Colonic mucosa (tissue), 4 donors: ENCODE results near the gene CEP89. TPM values are rescaled to one million over a fixed set of nuclear protein-coding genes. Genes with fewer than 3 reads are reported as not detected.
"Not testable (repeated sequence)": the region's sequence is repeated elsewhere in the genome, so short reads cannot be mapped to it uniquely, and the experiment has no call there.

Experiments used
- DNase-seq: peaks from one replicate; pipeline ENCODE4 v3.0.0-alpha.2; 2020
- H3K27ac ChIP-seq: fragments of 200-600 bp; one replicate; pipeline ENCODE4 v1.8.0; 2021
- H3K27me3 ChIP-seq: fragments of 200-600 bp; one replicate; pipeline ENCODE4 v1.8.0; 2021
- H3K36me3 ChIP-seq: fragments of 200-600 bp; one replicate; pipeline ENCODE4 v1.8.0; 2021
- H3K4me1 ChIP-seq: fragments of 200-600 bp; one replicate; pipeline ENCODE4 v1.8.0; 2021; ENCODE audit warnings: mild to moderate bottlenecking
- H3K4me3 ChIP-seq: fragments of 200-600 bp; one replicate; pipeline ENCODE4 v1.8.0; 2021
- H3K9ac ChIP-seq, 2 donors: one replicate each; pipeline ENCODE4 v1.7.0; 2013; ENCODE audit warnings: control low read depth in 2 of 2, low read depth in 2 of 2, low read length in 2 of 2
- H3K9me3 ChIP-seq: fragments of 200-600 bp; one replicate; pipeline ENCODE4 v1.8.0; 2021
- CTCF ChIP-seq: fragments of 200-600 bp; IDR thresholded peaks from one replicate; pipeline ENCODE4 v1.8.0; 2022; ENCODE audit warnings: antibody characterized with exemption, mild to moderate bottlenecking
- intact Hi-C: fragments of 100-400 bp; cut with DNase I; formaldehyde crosslinking; loops from one replicate; pipeline ENCODE4 v1.14.1; 2022
- total RNA-seq, 2 donors: library from RNA; stranded (reverse); fragmentation: NEBNext Ultra II Directional in 1 of 2; extraction: Animal tissue kit (Norgen Biotek cat#: 25700) in 1 of 2; gene quantifications; one replicate each; pipeline ENCODE4 v1.2.1, GENCODE V29; 2021
- donor health status: healthy.
- donor health status: DM: no; HTN: no; CAD: no.
- donor health status: DM: no; HTN: no; CAD: no.

CEP89 gene
- total RNA-seq, 2 donors from 2014 or later, result 15.3 to 16.6 TPM

GRCh38 chr19:32852216-32852615 lies 119.5 kb downstream of the CEP89 start:
- intact Hi-C loops, result no loop called here
- Histone ChIP-seq H3K9ac (no peak overlapping the region), H3K27me3 (no peaks in the 10 kb centered on the region), H3K9me3 (no peaks in the 10 kb centered on the region), H3K36me3 (no peaks in the 10 kb centered on the region), H3K4me3 (no peak overlapping the region), H3K27ac (no peak overlapping the region), H3K4me1 (no peaks in the 10 kb centered on the region)
- no peak for TF ChIP-seq CTCF
- DNase-seq, result no peak

DNA sequence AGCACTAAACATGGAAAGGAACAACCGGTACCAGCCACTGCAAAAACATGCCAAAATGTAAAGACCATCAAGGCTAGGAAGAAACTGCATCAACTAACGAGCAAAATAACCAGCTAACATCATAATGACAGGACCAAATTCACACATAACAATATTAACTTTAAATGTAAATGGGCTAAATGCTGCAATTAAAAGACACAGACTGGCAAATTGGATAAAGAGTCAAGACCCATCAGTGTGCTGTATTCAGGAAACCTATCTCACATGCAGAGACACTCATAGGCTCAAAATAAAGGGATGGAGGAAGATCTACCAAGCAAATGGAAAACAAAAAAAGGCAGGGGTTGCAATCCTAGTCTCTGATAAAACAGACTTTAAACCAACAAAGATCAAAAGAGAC lies 123.7 kb downstream of the CEP89 start:
- DNase-seq, H3K9ac ChIP-seq, intact Hi-C loops, H3K27ac ChIP-seq, H3K9me3 ChIP-seq, H3K4me1 ChIP-seq, H3K36me3 ChIP-seq, H3K4me3 ChIP-seq, H3K27me3 ChIP-seq: not testable (repeated sequence)

GRCh38 chr19:32843716-32844245 lies 128.0 kb downstream of the CEP89 start:
- no peaks in the 10 kb centered on the region for H3K9me3 ChIP-seq
- no peaks in the 10 kb centered on the region for H3K4me1 ChIP-seq
- no peak overlapping the region for H3K27ac ChIP-seq
- no peaks in the 10 kb centered on the region for H3K36me3 ChIP-seq
- TF ChIP-seq CTCF, result no peak
- intact Hi-C loops, result no loop called here
- H3K27me3 ChIP-seq, result no peaks in the 10 kb centered on the region
- DNase-seq, result no peak
- H3K4me3 ChIP-seq, result no peak overlapping the region
- no peak overlapping the region for H3K9ac ChIP-seq

- TF ChIP-seq CTCF, result no peak
- H3K9ac ChIP-seq, result no peak overlapping the region
- H3K9me3 ChIP-seq, result no peaks in the 10 kb centered on the region
- no peak for DNase-seq
- H3K4me1 ChIP-seq, result no peaks in the 10 kb centered on the region
- no peak overlapping the region for H3K27ac ChIP-seq
- H3K27me3 ChIP-seq, result no peaks in the 10 kb centered on the region
- H3K36me3 ChIP-seq, result no peaks in the 10 kb centered on the region
- intact Hi-C loops, result no loop called here
- no peak overlapping the region for H3K4me3 ChIP-seq
Observed at GRCh38 chr19:32842061-32842460, 129.7 kb downstream of the CEP89 start.

GRCh38 chr19:32837531-32837930 lies 134.2 kb downstream of the CEP89 start:
- no peak for DNase-seq
- Histone ChIP-seq H3K9me3 (no peaks in the 10 kb centered on the region), H3K36me3 (no peaks in the 10 kb centered on the region), H3K9ac (no peak overlapping the region), H3K27me3 (no peaks in the 10 kb centered on the region), H3K27ac (no peak overlapping the region), H3K4me1 (no peaks in the 10 kb centered on the region), H3K4me3 (no peak overlapping the region)
- intact Hi-C loops, result no loop called here
- no peak for TF ChIP-seq CTCF

GRCh38 chr19:32833388-32833787 lies 138.4 kb downstream of the CEP89 start:
- DNase-seq, H3K27me3 ChIP-seq, H3K27ac ChIP-seq, H3K9me3 ChIP-seq, H3K36me3 ChIP-seq, H3K4me1 ChIP-seq, H3K4me3 ChIP-seq, H3K9ac ChIP-seq, intact Hi-C loops: not testable (repeated sequence)

DNA sequence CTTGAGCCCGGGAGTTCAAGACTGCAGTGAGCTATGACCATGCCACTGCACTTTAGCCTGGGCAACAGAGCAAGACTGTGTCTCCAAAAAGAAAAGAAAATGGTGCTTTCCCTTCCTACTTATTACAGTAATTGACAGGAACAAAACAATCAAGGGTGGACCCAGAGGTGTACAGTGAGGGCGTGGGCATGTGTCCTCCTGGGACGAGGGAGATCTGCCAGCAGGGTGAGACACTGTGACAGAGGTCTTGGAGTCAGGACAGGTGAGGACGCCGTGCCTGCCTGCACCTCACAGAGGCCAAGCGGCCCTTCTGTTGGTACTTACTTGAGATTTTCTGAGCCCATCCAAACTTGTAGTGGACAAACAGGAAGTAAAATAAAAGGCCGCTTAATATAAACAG lies 138.9 kb downstream of the CEP89 start:
- DNase-seq, H3K4me3 ChIP-seq, intact Hi-C loops, H3K36me3 ChIP-seq, H3K27ac ChIP-seq, H3K9ac ChIP-seq, H3K27me3 ChIP-seq, H3K4me1 ChIP-seq, H3K9me3 ChIP-seq: not testable (repeated sequence)

DNA sequence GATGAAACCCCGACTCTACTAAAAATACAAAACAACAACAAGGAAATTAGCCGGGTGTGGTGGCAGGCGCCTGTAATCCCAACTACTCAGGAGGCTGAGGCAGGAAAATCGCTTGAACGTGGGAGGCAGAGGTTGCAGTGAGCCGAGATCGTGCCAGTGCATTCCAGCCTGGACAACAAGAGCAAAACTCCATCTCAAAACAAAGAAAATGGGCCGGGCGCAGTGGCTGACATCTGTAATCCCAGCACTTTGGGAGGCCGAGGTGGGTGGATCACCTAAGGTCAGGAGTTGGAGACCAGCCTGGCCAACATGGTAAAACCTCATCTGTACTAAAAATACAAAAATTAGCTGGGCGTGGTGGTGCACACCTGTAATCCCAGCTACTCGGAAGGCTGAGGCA lies 139.7 kb downstream of the CEP89 start:
- intact Hi-C loops, H3K9ac ChIP-seq, DNase-seq, H3K4me3 ChIP-seq, H3K27me3 ChIP-seq, H3K9me3 ChIP-seq, H3K4me1 ChIP-seq, H3K36me3 ChIP-seq, H3K27ac ChIP-seq: not testable (repeated sequence)
